ENCODE measurements around the gene TRNAU1AP. TPM values are rescaled to one million over a fixed set of nuclear protein-coding genes. Genes with fewer than 3 reads are reported as not detected.
A peak's percentile ranks its signal among the peaks of the same experiment; 100 is the strongest.
"Not testable (repeated sequence)": the region's sequence is repeated elsewhere in the genome, so short reads cannot be mapped to it uniquely, and the experiment has no call there.

Gene TRNAU1AP
- total and polyA plus RNA-seq, 4 experiments from 2014 or later: 25.8 to 46.7 (median 38.5) TPM

- H3K27me3 Mint-ChIP-seq; DNase-seq; H3K9me3 ChIP-seq (ENCODE audit: control insufficient read depth in 1 of 2, low read length in 2 of 2); H3K27me3 ChIP-seq (ENCODE audit: insufficient read depth, low read length); H3K4me1 ChIP-seq (ENCODE audit: insufficient read depth, low read length); H3K4me3 ChIP-seq (ENCODE audit: low read length in 2 of 2); H3K4me3 Mint-ChIP-seq; H3K9me3 Mint-ChIP-seq; intact Hi-C loops (cut with micrococcal nuclease); H3K27ac Mint-ChIP-seq; H3K27ac ChIP-seq (ENCODE audit: low read depth, low read length); H3K4me1 Mint-ChIP-seq; CTCF ChIA-PET (ENCODE audit: partially characterized antibody): not testable (repeated sequence)
- H3K36me3 Mint-ChIP-seq: peaks cover 37 to 49% of the 10 kb centered on the region in 2 donors
- POLR2A ChIA-PET (ENCODE audit: partially characterized antibody): interaction anchor here (4.9 kb wide), 1 partner anchor 8 kb away, joined by 44 read pairs; no protein-coding TSS in a partner anchor
- peaks cover 31% of the 10 kb centered on the region for H3K36me3 ChIP-seq (ENCODE audit: insufficient read depth, low read length)
Measured at GRCh38 chr1:28572891-28573290, 20.0 kb downstream of the TRNAU1AP start.

GRCh38 chr1:28573564-28573963, 20.7 kb downstream of the TRNAU1AP start:
- H3K27ac ChIP-seq (ENCODE audit: low read depth, low read length): no peak overlapping the region
- intact Hi-C loops (cut with micrococcal nuclease): no loop called here
- H3K4me1 ChIP-seq (ENCODE audit: insufficient read depth, low read length): peaks cover 7% of the 10 kb centered on the region
- H3K9me3 Mint-ChIP-seq: no peaks in the 10 kb centered on the region
- no peaks in the 10 kb centered on the region for H3K27me3 Mint-ChIP-seq
- no peaks in the 10 kb centered on the region for H3K9me3 ChIP-seq (ENCODE audit: control insufficient read depth in 1 of 2, low read length in 2 of 2)
- peaks cover 37 to 49% of the 10 kb centered on the region in 2 donors for H3K36me3 Mint-ChIP-seq
- no peak overlapping the region for H3K4me3 Mint-ChIP-seq
- no peak overlapping the region for H3K4me3 ChIP-seq (ENCODE audit: low read length in 2 of 2)
- no peak overlapping the region for H3K27ac Mint-ChIP-seq
- no peak for DNase-seq
- H3K27me3 ChIP-seq (ENCODE audit: insufficient read depth, low read length): no peaks in the 10 kb centered on the region
- peaks cover 2 to 12% (median 9%) of the 10 kb centered on the region in 4 donors for H3K4me1 Mint-ChIP-seq
- POLR2A ChIA-PET (ENCODE audit: partially characterized antibody): interaction anchor here (4.9 kb wide), 1 partner anchor 7 kb away, joined by 44 read pairs; no protein-coding TSS in a partner anchor
- CTCF ChIA-PET (ENCODE audit: partially characterized antibody): no interaction called here
- peaks cover 32% of the 10 kb centered on the region for H3K36me3 ChIP-seq (ENCODE audit: insufficient read depth, low read length)

DNA sequence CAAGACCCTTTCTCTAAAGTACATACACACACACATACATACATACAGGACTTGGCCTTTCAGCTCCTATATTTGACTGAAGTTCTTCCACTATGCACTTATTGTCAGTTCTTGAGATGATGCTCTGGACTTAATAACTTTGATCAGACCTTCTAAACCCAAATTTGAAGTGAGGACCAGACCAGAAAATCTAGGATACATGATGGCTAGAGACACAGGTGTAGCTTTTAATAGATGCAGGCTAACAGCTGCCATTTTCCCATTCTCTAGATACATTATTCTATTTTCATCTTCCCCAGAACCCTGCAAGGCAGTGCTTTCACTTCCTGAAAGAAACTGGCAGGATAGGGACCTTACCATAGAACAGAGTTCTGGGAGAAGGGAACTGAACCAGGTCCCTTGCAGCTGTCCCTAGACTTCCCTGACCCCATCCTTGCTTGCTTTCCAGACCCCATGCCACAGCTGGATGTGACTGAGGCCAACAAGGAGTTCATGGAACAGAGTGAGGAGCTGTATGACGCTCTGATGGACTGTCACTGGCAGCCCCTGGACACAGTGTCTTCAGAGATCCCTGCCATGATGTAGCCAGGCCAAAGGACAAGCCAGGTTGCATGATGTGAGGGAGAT, 24.3 kb downstream of the TRNAU1AP start:
- Mint-ChIP-seq H3K27me3 (no peaks in the 10 kb centered on the region), H3K36me3 (peaks cover 39 to 54% of the 10 kb centered on the region in 2 donors), H3K9me3 (peaks cover 0 to 7% (median 0%) of the 10 kb centered on the region in 8 donors), H3K4me1 (peaks cover 17 to 45% (median 30%) of the 10 kb centered on the region in 4 donors), H3K4me3 (no peak overlapping the region), H3K27ac (peak overlapping the region in 5 of 7 donors; percentile 55 to 95 (median 68))
- no peak overlapping the region for H3K27ac ChIP-seq (ENCODE audit: low read depth, low read length)
- peaks cover 30% of the 10 kb centered on the region for H3K4me1 ChIP-seq (ENCODE audit: insufficient read depth, low read length)
- CTCF ChIA-PET (ENCODE audit: partially characterized antibody): no interaction called here
- no peak for DNase-seq
- POLR2A ChIA-PET (ENCODE audit: partially characterized antibody): interaction anchor here (1.0 to 9.1 kb wide), 6 partner anchors 15 to 159 kb away, joined by 3 to 234 read pairs (median 140); partner anchors contain the start of genes GMEB1, RCC1, RNU11 and TAF12
- H3K36me3 ChIP-seq (ENCODE audit: insufficient read depth, low read length): peaks cover 39% of the 10 kb centered on the region
- H3K27me3 ChIP-seq (ENCODE audit: insufficient read depth, low read length): no peaks in the 10 kb centered on the region
- intact Hi-C loops (cut with micrococcal nuclease): no loop called here
- no peak overlapping the region for H3K4me3 ChIP-seq (ENCODE audit: low read length in 2 of 2)
- H3K9me3 ChIP-seq (ENCODE audit: control insufficient read depth in 1 of 2, low read length in 2 of 2): no peaks in the 10 kb centered on the region

- no peak overlapping the region for H3K4me3 Mint-ChIP-seq
- ChIA-PET CTCF (ENCODE audit: partially characterized antibody) (interaction anchor here (2.2 to 5.0 kb wide), 2 partner anchors 24 to 69 kb away, joined by 5 to 23 read pairs; partner anchors contain the start of gene TRNAU1AP), POLR2A (ENCODE audit: partially characterized antibody) (interaction anchor here (1.0 to 9.1 kb wide), 9 partner anchors 16 to 603 kb away, joined by 3 to 234 read pairs (median 33); partner anchors contain the start of genes GMEB1, RCC1, RNU11 and SRSF4)
- H3K27ac Mint-ChIP-seq: peak overlapping the region; percentile 44 to 95 (median 74)
- peaks cover 39 to 54% of the 10 kb centered on the region in 2 donors for H3K36me3 Mint-ChIP-seq
- Histone ChIP-seq H3K4me1 (ENCODE audit: insufficient read depth, low read length) (peaks cover 33% of the 10 kb centered on the region), H3K36me3 (ENCODE audit: insufficient read depth, low read length) (peaks cover 39% of the 10 kb centered on the region), H3K9me3 (ENCODE audit: control insufficient read depth in 1 of 2, low read length in 2 of 2) (no peaks in the 10 kb centered on the region), H3K4me3 (ENCODE audit: low read length in 2 of 2) (no peak overlapping the region), H3K27me3 (ENCODE audit: insufficient read depth, low read length) (no peaks in the 10 kb centered on the region), H3K27ac (ENCODE audit: low read depth, low read length) (no peak overlapping the region)
- H3K27me3 Mint-ChIP-seq: no peaks in the 10 kb centered on the region
- intact Hi-C loops (cut with micrococcal nuclease): no loop called here
- no peak for DNase-seq
- H3K9me3 Mint-ChIP-seq: peaks cover 0 to 7% (median 0%) of the 10 kb centered on the region in 8 donors
- H3K4me1 Mint-ChIP-seq: peaks cover 19 to 50% (median 35%) of the 10 kb centered on the region in 4 donors
Measured at GRCh38 chr1:28577738-28578536, 25.1 kb downstream of the TRNAU1AP start.

GRCh38 chr1:28578696-28579218, 25.9 kb downstream of the TRNAU1AP start:
- Histone ChIP-seq H3K27me3 (ENCODE audit: insufficient read depth, low read length) (no peaks in the 10 kb centered on the region), H3K36me3 (ENCODE audit: insufficient read depth, low read length) (peaks cover 39% of the 10 kb centered on the region), H3K4me3 (ENCODE audit: low read length in 2 of 2) (no peak overlapping the region), H3K27ac (ENCODE audit: low read depth, low read length) (no peak overlapping the region), H3K9me3 (ENCODE audit: control insufficient read depth in 1 of 2, low read length in 2 of 2) (no peaks in the 10 kb centered on the region), H3K4me1 (ENCODE audit: insufficient read depth, low read length) (peaks cover 33% of the 10 kb centered on the region)
- peaks cover 0 to 7% (median 0%) of the 10 kb centered on the region in 8 donors for H3K9me3 Mint-ChIP-seq
- H3K4me3 Mint-ChIP-seq: peak overlapping the region in 5 of 8 donors; percentile 33 to 60 (median 37)
- H3K27ac Mint-ChIP-seq: peak overlapping the region; percentile 26 to 95 (median 79)
- DNase-seq: no peak
- no peaks in the 10 kb centered on the region for H3K27me3 Mint-ChIP-seq
- intact Hi-C loops (cut with micrococcal nuclease): no loop called here
- CTCF ChIA-PET (ENCODE audit: partially characterized antibody): interaction anchor here (0.7 to 5.0 kb wide), 7 partner anchors 18 to 329 kb away, joined by 3 to 23 read pairs (median 5); partner anchors contain the start of genes TRNAU1AP and YTHDF2
- H3K4me1 Mint-ChIP-seq: peaks cover 21 to 54% (median 38%) of the 10 kb centered on the region in 4 donors
- POLR2A ChIA-PET (ENCODE audit: partially characterized antibody): interaction anchor here (0.6 to 9.1 kb wide), 11 partner anchors 8 to 602 kb away, joined by 3 to 234 read pairs (median 46); partner anchors contain the start of genes GMEB1, RCC1, RNU11 and SRSF4
- peaks cover 39 to 54% of the 10 kb centered on the region in 2 donors for H3K36me3 Mint-ChIP-seq

GRCh38 chr1:28579401-28579800, 26.5 kb downstream of the TRNAU1AP start:
- Mint-ChIP-seq H3K36me3 (peaks cover 39 to 54% of the 10 kb centered on the region in 2 donors), H3K27me3 (no peaks in the 10 kb centered on the region), H3K27ac (peak overlapping the region; percentile 65 to 97 (median 84)), H3K9me3 (peaks cover 0 to 7% (median 0%) of the 10 kb centered on the region in 8 donors), H3K4me1 (peaks cover 21 to 54% (median 38%) of the 10 kb centered on the region in 4 donors), H3K4me3 (peak overlapping the region; percentile 94 to 99 (median 98))
- ChIA-PET POLR2A (ENCODE audit: partially characterized antibody) (interaction anchor here (0.6 to 9.1 kb wide), 16 partner anchors 8 to 1851 kb away, joined by 3 to 234 read pairs (median 38); partner anchors contain the start of genes ATP5IF1, GMEB1, RAB42 and RCC1), CTCF (ENCODE audit: partially characterized antibody) (interaction anchor here (0.7 to 5.0 kb wide), 11 partner anchors 19 to 333 kb away, joined by 3 to 23 read pairs (median 3); partner anchors contain the start of genes TRNAU1AP and YTHDF2)
- Histone ChIP-seq H3K36me3 (ENCODE audit: insufficient read depth, low read length) (peaks cover 37% of the 10 kb centered on the region), H3K4me3 (ENCODE audit: low read length in 2 of 2) (peak overlapping the region in 1 of 2 donors; percentile 99), H3K27ac (ENCODE audit: low read depth, low read length) (peak overlapping the region; percentile 82), H3K4me1 (ENCODE audit: insufficient read depth, low read length) (peaks cover 33% of the 10 kb centered on the region), H3K9me3 (ENCODE audit: control insufficient read depth in 1 of 2, low read length in 2 of 2) (no peaks in the 10 kb centered on the region), H3K27me3 (ENCODE audit: insufficient read depth, low read length) (no peaks in the 10 kb centered on the region)
- intact Hi-C loops (cut with micrococcal nuclease): no loop called here
- DNase-seq: no peak

Measured in CD4-positive, alpha-beta memory T cell (primary cell).